NOMO-1 treated with DMSO at 0.1 percent for 48 hours (cell line): ENCODE results near the gene COL18A1.
"Not testable (repeated sequence)": the region's sequence is repeated elsewhere in the genome, so short reads cannot be mapped to it uniquely, and the experiment has no call there.

ENCODE experiments used
- DNase-seq: peaks from one replicate; lab custom pipeline; 2025; ENCODE audit not compliant: unreplicated experiment; lab: John Stamatoyannopoulos, UW

Gene COL18A1

GRCh38 chr21:45404730-45405270 lies at the start of gene COL18A1:
Gene COL18A1, plus strand, starts transcription at chr21:45405165. Its CDS starts 66 bp downstream, at chr21:45405231.
- peak; percentile 31 for DNase-seq

DNA sequence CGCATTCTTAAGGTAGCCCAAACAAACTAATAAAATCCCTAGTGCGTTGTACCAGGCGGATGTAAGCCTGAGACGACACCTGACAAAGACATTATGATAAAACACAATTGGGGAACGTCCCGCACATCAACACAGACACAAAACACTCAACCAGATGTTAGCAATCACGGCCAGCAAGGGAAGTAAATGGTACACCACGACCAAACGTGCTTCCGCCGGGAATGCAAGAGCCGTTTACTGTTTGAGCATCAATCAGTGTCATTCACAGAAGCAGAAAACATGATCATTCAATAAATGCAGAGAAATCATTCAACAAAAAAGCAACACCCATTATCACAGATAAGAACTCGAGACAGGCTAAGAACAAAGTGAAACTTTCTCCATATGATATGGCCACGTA lies 49.4 kb upstream of the COL18A1 start:
- no peak for DNase-seq

DNA sequence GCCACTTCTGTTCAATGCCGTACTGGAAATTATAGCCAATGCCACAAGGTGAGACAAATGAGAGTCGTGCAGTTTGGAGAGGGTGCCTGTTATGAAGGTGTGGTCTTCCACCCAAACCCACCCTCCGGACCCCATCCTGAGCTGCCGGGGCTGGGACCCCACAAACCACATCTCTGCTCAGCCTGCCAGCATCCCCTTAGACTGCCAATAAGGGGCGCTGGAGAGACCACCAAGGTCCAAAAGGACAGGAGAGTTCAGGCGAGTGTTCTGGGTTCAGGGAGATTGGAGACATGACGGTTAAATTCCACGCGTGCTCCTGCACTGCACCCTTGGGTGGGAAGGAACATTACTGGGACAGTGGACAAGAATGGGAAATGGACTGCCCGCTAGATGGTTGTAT lies 48.7 kb upstream of the COL18A1 start:
- no peak for DNase-seq

- no peak for DNase-seq
These were observed 48.1 kb upstream of the COL18A1 start for GRCh38 chr21:45356653-45357435.

GRCh38 chr21:45357436-45358260 lies 47.3 kb upstream of the COL18A1 start:
- DNase-seq, result no peak

GRCh38 chr21:45358261-45358670 lies 46.7 kb upstream of the COL18A1 start:
- no peak for DNase-seq

- no peak for DNase-seq
These were observed 46.2 kb upstream of the COL18A1 start for GRCh38 chr21:45358711-45359310.

- DNase-seq, result no peak
These were observed 45.3 kb upstream of the COL18A1 start for GRCh38 chr21:45359451-45360217.

GRCh38 chr21:45361033-45361997 lies 43.6 kb upstream of the COL18A1 start:
- no peak for DNase-seq

- DNase-seq, result no peak
These were observed 42.8 kb upstream of the COL18A1 start for GRCh38 chr21:45362077-45362747.

- no peak for DNase-seq
These were observed 42.2 kb upstream of the COL18A1 start for GRCh38 chr21:45362748-45363145.

GRCh38 chr21:45363272-45363671 lies 41.7 kb upstream of the COL18A1 start:
- DNase-seq, result not testable (repeated sequence)

GRCh38 chr21:45363921-45364467 lies 41.0 kb upstream of the COL18A1 start:
- DNase-seq, result no peak

DNA sequence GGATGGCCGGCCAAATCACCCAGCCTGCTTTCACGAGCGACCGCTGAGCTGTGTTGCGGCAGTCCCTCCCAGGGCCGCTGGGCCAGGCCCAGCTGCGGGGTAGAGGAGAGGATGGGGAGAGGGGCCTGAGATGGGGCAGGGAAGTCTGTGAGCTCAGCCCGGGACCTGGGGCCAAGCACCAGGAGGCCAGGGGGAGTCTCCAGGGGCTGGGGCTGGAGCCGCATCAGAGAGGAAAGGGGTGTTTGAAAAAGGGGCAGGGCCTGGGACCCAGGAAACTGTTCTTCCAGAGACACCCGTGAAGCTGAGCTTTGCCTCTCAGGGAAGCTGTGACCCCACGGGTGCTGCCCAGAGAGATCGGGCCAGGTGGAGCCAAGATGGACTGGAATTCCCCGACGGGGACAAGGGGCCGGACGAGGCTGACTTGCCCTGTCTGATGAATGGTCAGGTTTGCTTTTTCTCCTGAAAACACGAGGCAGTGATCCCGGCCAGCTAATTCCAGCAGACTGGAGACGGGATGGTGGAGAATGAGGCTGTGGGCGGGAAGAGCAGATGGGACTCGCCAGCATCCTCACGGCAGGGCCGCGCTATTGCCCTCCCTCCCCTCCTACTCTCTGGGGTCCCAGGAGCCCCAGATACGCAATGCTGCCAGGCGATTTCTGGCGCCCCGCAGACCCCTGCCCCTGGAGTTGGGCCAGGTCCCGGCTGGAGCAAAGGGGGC lies 40.3 kb upstream of the COL18A1 start:
- no peak for DNase-seq

DNA sequence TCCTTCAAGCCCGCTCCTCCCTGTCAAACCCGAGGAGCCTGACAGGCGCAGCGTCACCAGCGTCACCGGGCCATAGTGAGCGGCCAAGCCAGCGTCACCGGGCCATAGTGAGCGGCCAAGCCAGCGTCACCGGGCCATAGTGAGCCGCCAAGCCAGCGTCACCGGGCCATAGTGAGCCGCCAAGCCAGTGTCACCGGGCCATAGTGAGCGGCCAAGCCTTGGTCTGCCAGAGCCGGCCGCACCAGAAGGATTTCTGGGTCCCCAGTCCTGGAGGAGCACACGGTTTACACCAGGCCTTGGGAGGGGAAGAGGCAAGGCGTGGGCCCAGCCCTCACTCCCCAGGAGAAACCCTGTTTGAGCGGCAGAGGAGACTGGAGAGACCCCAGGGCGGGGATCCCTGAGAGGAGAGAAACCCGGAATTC lies 39.8 kb upstream of the COL18A1 start:
- no peak for DNase-seq

- DNase-seq, result no peak
These were observed 39.2 kb upstream of the COL18A1 start for GRCh38 chr21:45365608-45366241.

DNA sequence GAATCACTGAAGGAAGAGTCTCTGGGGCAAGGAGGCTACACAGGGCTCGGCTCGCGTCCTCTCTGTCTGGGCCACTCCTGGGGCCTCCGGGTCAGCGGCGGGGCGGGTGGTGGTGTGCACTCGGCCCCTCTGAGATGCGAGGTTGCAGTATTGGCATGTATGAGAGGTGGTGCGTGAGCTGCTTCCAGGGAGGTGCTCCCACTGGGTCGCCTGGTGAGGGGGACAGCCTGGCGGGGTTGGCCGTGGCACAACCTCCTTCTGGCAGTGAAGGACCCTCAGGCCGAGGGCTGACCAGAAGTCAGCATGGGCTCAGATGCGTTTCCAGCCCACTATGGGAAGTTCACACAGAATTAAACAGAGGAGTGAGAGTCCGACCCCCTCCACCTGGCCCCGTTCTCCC lies 38.5 kb upstream of the COL18A1 start:
- no peak for DNase-seq
